Hepatocyte (in vitro differentiated cells): ENCODE data around the gene OR13A1. TPM values are rescaled to one million over a fixed set of nuclear protein-coding genes. Genes with fewer than 3 reads are reported as not detected.
"Not testable (repeated sequence)": the region's sequence is repeated elsewhere in the genome, so short reads cannot be mapped to it uniquely, and the experiment has no call there.

ENCODE experiments used
- DNase-seq: peaks from one replicate; pipeline ENCODE4 v3.0.0-alpha.2; 2016; ENCODE audit warnings: low spot score
- H2AFZ ChIP-seq: fragments of 200-600 bp; sonication (generic); 2 replicates; pipeline ENCODE4 v1.6.0; 2016; ENCODE audit warnings: antibody characterized with exemption, mild to moderate bottlenecking
- H3K27ac ChIP-seq: fragments of 200-600 bp; sonication (generic); 2 replicates; pipeline ENCODE4 v1.5.1; 2016; ENCODE audit warnings: mild to moderate bottlenecking
- H3K27me3 ChIP-seq: fragments of 200-600 bp; sonication (generic); 2 replicates; pipeline ENCODE4 v1.6.1; 2016
- H3K36me3 ChIP-seq: fragments of 200-600 bp; sonication (generic); replicated peaks from 2 replicates; pipeline ENCODE4 v1.5.1; 2016; ENCODE audit warnings: low read depth; ENCODE audit not compliant: insufficient read depth
- H3K4me1 ChIP-seq: fragments of 200-600 bp; sonication (generic); 2 replicates; pipeline ENCODE4 v1.5.1; 2016; ENCODE audit warnings: mild to moderate bottlenecking, moderate library complexity; ENCODE audit not compliant: insufficient read depth
- H3K4me2 ChIP-seq: fragments of 200-600 bp; sonication (generic); 2 replicates; pipeline ENCODE4 v1.6.0; 2016
- H3K4me3 ChIP-seq: fragments of 200-600 bp; sonication (generic); 2 replicates; pipeline ENCODE4 v1.5.1; 2016; ENCODE audit warnings: mild to moderate bottlenecking
- H3K79me2 ChIP-seq: fragments of 200-600 bp; sonication (generic); 2 replicates; pipeline ENCODE4 v1.6.0; 2017; ENCODE audit warnings: mild to moderate bottlenecking
- H3K9me2 ChIP-seq: fragments of 200-600 bp; sonication (generic); replicated peaks from 2 replicates; pipeline ENCODE4 v1.6.0; 2017; ENCODE audit warnings: mild to moderate bottlenecking; ENCODE audit not compliant: insufficient read depth
- H3K9me3 ChIP-seq: fragments of 200-600 bp; sonication (generic); 2 replicates; pipeline ENCODE4 v1.5.1; 2016; ENCODE audit warnings: low read depth, mild to moderate bottlenecking
- H4K20me1 ChIP-seq: fragments of 200-600 bp; sonication (generic); 2 replicates; pipeline ENCODE4 v1.6.0; 2016; ENCODE audit warnings: mild to moderate bottlenecking; ENCODE audit not compliant: insufficient read depth, poor library complexity, severe bottlenecking
- EZH2 ChIP-seq: fragments of 200-600 bp; sonication (generic); IDR thresholded peaks from 2 replicates; pipeline ENCODE4 v1.6.1; 2016; ENCODE audit warnings: antibody characterized with exemption, mild to moderate bottlenecking, borderline replicate concordance
- EZH2phosphoT487 ChIP-seq: fragments of 200-600 bp; sonication (generic); IDR thresholded peaks from one replicate; pipeline ENCODE4 v1.6.1; 2018; ENCODE audit warnings: antibody characterized with exemption, mild to moderate bottlenecking, low read depth, moderate library complexity; ENCODE audit not compliant: unreplicated experiment, severe bottlenecking
- WGBS: methylation state at CpG from one replicate; pipeline ENCODE4 v1.1.6; 2016; ENCODE audit warnings: low lambda C conversion rate; ENCODE audit errors: missing lambda C conversion rate; 5-methylcytosine and 5-hydroxymethylcytosine counted together
- polyA plus RNA-seq: library from polyadenylated mRNA; unstranded; fragments of >200 nt; fragmentation: Nextera tagmentation; extraction: Ambion mirVana; gene quantifications from 2 replicates; pipeline ENCODE4 v1.2.1, GENCODE V29; 2016
- total RNA-seq: library from RNA; depleted of rRNA; stranded (reverse); fragments of >200 nt; gene quantifications from 2 replicates; pipeline ENCODE4 v1.2.3, GENCODE V29; 2014
- TF ChIP-seq, protein P1 (sequence below): fragments of 200-600 bp; sonication (generic); IDR thresholded peaks from 2 replicates; pipeline ENCODE4 v1.5.1; 2016; ENCODE audit warnings: antibody characterized with exemption, mild to moderate bottlenecking; ENCODE audit not compliant: poor library complexity

OR13A1 gene
- total and polyA plus RNA-seq, 2 experiments from 2014 or later, result 0.37 TPM; not detected in 1

DNA sequence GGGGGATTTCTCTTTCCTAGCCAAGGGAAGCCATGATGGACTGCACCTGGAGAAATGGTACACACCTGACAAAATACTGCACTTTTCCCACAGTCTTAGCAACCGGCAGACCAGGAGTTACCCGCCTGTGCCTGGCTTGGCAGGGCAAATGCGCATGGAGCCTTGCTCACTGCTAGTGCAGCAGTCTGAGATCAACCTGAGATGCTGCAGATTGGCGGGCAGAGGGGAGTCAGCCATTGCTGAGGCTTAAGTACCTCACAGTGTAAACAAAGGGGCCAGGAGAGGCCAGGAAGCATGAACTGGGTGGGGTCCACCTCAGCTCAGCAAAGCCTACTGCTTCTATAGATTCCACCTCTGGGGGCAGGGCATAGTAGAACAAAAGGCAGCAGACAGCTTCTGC lies 49.4 kb downstream of the OR13A1 start:
- WGBS, result 89% methylated on average over 4 of the region's 4 CpGs

DNA sequence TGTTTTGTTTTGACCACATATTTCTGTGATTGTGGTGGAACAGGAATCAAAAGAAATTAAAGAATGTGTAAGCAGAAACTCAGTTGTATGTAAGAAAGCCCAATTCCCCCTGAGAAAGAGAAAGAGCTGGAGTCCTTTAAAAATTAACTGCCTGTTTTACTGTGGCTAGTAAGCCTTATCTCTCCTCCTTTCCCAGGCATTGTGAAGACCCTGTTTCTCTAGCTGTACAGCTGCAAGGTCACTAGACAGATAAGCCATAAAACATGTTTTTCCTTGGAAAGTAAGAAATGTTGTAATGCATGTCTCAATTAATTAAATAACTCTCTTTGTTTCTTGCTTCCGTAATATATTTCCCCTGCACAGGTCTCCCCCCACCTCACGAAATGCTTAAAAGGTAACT lies 53.5 kb downstream of the OR13A1 start:
- no peaks in the 10 kb centered on the region for H3K27me3 ChIP-seq
- H4K20me1 ChIP-seq, result no peaks in the 10 kb centered on the region
- H3K36me3 ChIP-seq, result no peaks in the 10 kb centered on the region
- peak overlapping the region; percentile 25 for H3K4me2 ChIP-seq
- H3K4me1 ChIP-seq, result no peaks in the 10 kb centered on the region
- WGBS, result 38% methylated on average over 2 of the region's 2 CpGs
- no peak overlapping the region for H3K4me3 ChIP-seq
- TF ChIP-seq EZH2phosphoT487 (no peak), EZH2 (no peak)
- TF ChIP-seq, protein P1, sequence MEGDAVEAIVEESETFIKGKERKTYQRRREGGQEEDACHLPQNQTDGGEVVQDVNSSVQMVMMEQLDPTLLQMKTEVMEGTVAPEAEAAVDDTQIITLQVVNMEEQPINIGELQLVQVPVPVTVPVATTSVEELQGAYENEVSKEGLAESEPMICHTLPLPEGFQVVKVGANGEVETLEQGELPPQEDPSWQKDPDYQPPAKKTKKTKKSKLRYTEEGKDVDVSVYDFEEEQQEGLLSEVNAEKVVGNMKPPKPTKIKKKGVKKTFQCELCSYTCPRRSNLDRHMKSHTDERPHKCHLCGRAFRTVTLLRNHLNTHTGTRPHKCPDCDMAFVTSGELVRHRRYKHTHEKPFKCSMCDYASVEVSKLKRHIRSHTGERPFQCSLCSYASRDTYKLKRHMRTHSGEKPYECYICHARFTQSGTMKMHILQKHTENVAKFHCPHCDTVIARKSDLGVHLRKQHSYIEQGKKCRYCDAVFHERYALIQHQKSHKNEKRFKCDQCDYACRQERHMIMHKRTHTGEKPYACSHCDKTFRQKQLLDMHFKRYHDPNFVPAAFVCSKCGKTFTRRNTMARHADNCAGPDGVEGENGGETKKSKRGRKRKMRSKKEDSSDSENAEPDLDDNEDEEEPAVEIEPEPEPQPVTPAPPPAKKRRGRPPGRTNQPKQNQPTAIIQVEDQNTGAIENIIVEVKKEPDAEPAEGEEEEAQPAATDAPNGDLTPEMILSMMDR, result no peak
- no peaks in the 10 kb centered on the region for H3K9me3 ChIP-seq
- H3K27ac ChIP-seq, result peak overlapping the region; percentile 22
- no peaks in the 10 kb centered on the region for H3K79me2 ChIP-seq
- H3K9me2 ChIP-seq, result no peaks in the 10 kb centered on the region
- H2AFZ ChIP-seq, result no peak overlapping the region
- DNase-seq, result no peak

More for the DNA sequence above, 49.4 kb downstream of the OR13A1 start:
- Histone ChIP-seq H3K4me2 (no peak overlapping the region), H3K9me2 (no peaks in the 10 kb centered on the region), H3K27me3 (no peaks in the 10 kb centered on the region), H2AFZ (no peak overlapping the region), H3K4me3 (no peak overlapping the region), H3K36me3 (no peaks in the 10 kb centered on the region), H4K20me1 (no peaks in the 10 kb centered on the region), H3K4me1 (no peaks in the 10 kb centered on the region), H3K27ac (no peak overlapping the region), H3K9me3 (no peaks in the 10 kb centered on the region), H3K79me2 (no peaks in the 10 kb centered on the region)
- no peak for DNase-seq
- TF ChIP-seq EZH2 (no peak), EZH2phosphoT487 (no peak)
- TF ChIP-seq, protein P1, result no peak

GRCh38 chr10:45261243-45261775 lies 54.1 kb downstream of the OR13A1 start:
- peak overlapping the region; percentile 22 for H3K27ac ChIP-seq
- no peak for DNase-seq
- H3K27me3 ChIP-seq, result no peaks in the 10 kb centered on the region
- 85% methylated on average over 3 of the region's 3 CpGs for WGBS
- no peaks in the 10 kb centered on the region for H4K20me1 ChIP-seq
- TF ChIP-seq EZH2phosphoT487 (no peak), EZH2 (no peak)
- TF ChIP-seq, protein P1, result no peak
- no peaks in the 10 kb centered on the region for H3K79me2 ChIP-seq
- H3K9me2 ChIP-seq, result no peaks in the 10 kb centered on the region
- no peak overlapping the region for H3K4me3 ChIP-seq
- no peaks in the 10 kb centered on the region for H3K4me1 ChIP-seq
- H2AFZ ChIP-seq, result no peak overlapping the region
- H3K9me3 ChIP-seq, result no peaks in the 10 kb centered on the region
- H3K4me2 ChIP-seq, result peak overlapping the region; percentile 25
- no peaks in the 10 kb centered on the region for H3K36me3 ChIP-seq

DNA sequence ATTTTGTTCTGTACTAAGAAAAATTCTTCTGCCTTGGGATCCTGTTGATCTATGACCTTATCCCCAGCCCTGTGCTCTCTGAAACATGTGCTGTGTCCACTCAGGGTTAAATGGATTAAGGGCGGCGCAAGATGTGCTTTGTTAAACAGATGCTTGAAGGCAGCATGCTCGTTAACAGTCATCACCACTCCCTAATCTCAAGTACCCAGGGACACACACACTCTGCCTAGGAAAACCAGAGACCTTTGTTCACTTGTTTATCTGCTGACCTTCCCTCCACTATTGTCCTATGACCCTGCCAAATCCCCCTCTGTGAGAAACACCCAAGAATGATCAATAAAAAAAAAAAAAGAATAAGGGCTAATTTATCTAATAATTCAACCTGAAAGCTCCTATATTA lies 54.8 kb downstream of the OR13A1 start:
- H2AFZ ChIP-seq, H3K79me2 ChIP-seq, H3K9me3 ChIP-seq, H3K4me2 ChIP-seq, H3K36me3 ChIP-seq, DNase-seq, H3K27ac ChIP-seq, H3K9me2 ChIP-seq, H3K4me3 ChIP-seq, H3K27me3 ChIP-seq, H4K20me1 ChIP-seq, H3K4me1 ChIP-seq: not testable (repeated sequence)
- WGBS, result 32% methylated on average over 3 of the region's 3 CpGs

DNA sequence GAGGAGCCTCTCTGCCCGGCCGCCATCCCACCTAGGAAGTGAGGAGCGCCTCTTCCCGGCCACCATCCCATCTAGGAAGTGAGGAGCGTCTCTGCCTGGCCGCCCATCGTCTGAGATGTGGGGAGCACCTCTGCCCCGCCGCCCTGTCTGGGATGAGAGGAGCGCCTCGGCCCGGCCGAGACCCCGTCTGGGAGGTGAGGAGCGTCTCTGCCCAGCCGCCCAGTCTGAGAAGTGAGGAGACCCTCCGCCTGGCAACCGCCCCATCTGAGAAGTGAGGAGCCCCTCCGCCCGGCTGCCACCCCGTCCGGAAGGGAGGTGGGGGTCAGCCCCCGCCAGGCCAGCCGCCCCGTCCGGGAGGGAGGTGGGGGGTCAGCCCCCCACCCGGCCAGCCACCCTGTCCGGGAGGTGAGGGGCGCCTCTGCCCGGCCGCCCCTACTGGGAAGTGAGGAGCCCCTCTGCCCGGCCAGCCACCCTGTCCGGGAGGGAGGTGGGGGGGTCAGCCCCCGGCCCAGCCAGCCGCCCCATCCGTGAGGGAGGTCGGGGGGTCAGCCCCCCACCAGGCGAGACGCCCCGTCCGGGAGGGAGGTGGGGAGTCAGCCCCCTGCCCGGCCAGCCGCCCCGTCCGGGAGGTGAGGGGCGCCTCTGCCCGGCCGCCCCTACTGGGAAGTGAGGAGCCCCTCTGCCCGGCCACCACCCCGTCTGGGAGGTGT lies 55.5 kb downstream of the OR13A1 start:
- H3K79me2 ChIP-seq, H2AFZ ChIP-seq, H3K9me2 ChIP-seq, H3K4me3 ChIP-seq, H4K20me1 ChIP-seq, H3K4me1 ChIP-seq, H3K27ac ChIP-seq, H3K36me3 ChIP-seq, DNase-seq, H3K27me3 ChIP-seq, H3K4me2 ChIP-seq, H3K9me3 ChIP-seq: not testable (repeated sequence)
- WGBS, result 95% methylated on average over 6 of the region's 50 CpGs
